ENCODE results near the gene PHACTR1.

- TF ChIP-seq CTCF (conservative IDR thresholded peaks at IDR 0.05 in 1 of 2, IDR thresholded peaks at IDR 0.05 in 1 of 2; ENCODE audit: extremely low read depth in 1 of 2, insufficient read depth in 1 of 2, low read depth in 1 of 2, low read length in 2 of 2) = no peak
- TF ChIP-seq EZH2 (IDR thresholded peaks at IDR 0.05; ENCODE audit: borderline replicate concordance, low read length) = no peak
Observed at GRCh38 chr6:13101985-13102384, 385.4 kb downstream of the PHACTR1 start.
